HG03025 (cell line): ENCODE measurements around the gene SUPT3H.

Source experiments
- ATAC-seq: cut with Tn5 transposase; IDR thresholded peaks from one replicate; pipeline ENCODE4 v1.9.1; 2021; ENCODE audit warnings: mild to moderate bottlenecking, moderate library complexity; ENCODE audit not compliant: unreplicated experiment, low FRiP score

The SUPT3H gene

DNA sequence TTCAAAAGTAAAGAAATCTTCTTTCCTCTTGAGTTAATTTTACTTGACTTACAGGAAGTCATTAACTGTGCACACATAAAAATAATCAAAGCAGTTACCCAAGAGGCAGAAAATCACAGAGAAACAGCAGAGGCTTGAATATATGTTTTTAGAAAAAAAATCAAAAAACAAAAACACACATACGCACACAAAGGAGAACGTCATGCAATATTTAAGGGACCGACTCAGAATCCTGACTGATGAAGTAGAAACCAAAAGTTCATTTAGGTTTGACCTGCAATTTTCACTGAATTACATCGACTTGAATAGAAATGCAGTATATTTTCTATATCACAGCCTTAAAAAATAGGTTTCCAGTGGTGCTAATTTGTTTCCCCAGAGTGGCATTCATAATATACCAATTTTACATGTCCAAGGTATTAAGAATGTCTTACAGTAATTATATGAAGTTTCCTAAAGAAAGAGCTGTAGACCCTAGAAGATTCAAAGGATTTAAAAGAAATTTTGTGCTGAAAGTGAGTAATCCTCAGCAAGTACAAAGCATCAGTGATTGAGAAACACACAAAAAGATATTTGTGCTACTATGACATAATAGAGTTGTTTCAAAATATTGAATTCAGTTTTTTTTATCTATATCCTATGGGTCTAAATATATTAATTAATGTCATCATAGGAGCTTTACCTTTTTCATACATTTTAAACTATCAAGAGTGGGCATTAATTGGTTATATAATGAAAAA is 408.1 kb downstream of the SUPT3H start:
- ATAC-seq: no peak

DNA sequence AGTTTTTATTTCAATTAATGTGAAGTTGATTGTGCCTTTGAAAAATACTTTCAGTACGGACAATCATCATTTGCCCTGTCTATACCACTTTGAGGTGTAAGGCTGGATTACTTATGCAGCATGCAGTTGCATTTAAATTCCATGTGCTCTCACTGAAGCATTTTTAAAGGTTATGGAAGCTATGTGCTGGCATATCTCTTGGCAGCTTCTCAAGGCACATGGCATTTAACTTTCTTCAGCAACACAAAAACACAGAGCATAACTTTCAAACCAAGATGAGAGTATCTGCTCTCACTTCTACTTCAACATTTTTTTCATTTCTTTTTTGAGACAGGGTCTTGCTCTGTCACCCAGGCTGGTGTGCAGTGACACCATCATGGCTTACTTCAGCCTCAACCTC is 410.3 kb downstream of the SUPT3H start:
- ATAC-seq: no peak

- ATAC-seq: no peak
These were observed 411.2 kb downstream of the SUPT3H start for GRCh38 chr6:44966449-44967092.

DNA sequence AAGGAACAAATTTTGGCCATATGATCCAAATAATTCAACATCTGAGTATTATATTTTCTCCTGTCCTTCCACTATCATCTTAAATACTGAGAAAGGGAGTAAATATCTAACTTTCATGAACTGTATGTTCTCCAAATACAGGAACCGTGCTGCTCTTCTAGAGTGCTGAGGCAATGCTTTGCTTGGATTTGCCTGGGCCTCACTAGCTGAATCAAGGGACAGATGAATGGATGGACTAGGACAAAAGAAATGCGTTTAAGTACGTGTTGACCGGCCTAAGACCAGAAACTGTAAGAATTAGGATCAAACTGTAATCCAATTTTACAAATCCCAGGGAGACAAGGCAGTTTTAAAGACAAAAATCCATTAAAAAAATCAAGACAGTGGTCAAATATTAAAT is 412.0 kb downstream of the SUPT3H start:
- ATAC-seq: no peak

GRCh38 chr6:44960898-44961297 is 416.8 kb downstream of the SUPT3H start:
- ATAC-seq: no peak

- ATAC-seq: no peak
These were observed 418.1 kb downstream of the SUPT3H start for GRCh38 chr6:44959651-44960050.

GRCh38 chr6:44957156-44957555 is 420.6 kb downstream of the SUPT3H start:
- no peak for ATAC-seq

GRCh38 chr6:44956396-44956795 is 421.3 kb downstream of the SUPT3H start:
- no peak for ATAC-seq

GRCh38 chr6:44955145-44955544 is 422.6 kb downstream of the SUPT3H start:
- ATAC-seq: no peak

- no peak for ATAC-seq
These were observed 423.5 kb downstream of the SUPT3H start for GRCh38 chr6:44954281-44954680.

GRCh38 chr6:44951253-44951747 is 426.4 kb downstream of the SUPT3H start:
- no peak for ATAC-seq

DNA sequence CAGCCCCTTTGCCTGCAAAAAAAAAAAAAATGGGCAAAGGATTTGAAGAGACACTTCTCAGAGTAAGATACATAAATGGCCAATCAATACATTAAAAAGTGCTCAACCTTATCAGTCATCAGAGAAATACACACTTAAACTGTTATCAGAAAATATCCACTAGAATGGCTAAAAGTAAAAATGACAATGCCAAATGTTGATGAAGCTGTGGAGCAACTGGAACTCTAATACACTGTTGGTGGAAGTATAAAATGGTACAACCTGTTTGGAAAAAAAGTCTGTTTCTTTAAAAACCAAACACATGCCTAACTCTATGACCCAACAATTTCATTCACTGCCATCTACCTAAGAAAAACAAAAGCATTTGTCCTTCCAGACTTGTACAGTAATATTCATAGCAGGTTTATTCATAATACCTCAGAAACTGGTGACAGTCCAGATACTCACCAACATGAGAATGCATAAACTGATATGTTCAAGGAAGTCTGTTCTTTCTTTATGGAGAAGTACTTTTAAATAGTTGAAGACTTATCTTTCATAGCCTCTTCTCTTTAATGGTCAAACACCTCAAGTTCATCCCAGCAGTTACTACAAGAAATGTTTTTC is 428.0 kb downstream of the SUPT3H start:
- no peak for ATAC-seq

DNA sequence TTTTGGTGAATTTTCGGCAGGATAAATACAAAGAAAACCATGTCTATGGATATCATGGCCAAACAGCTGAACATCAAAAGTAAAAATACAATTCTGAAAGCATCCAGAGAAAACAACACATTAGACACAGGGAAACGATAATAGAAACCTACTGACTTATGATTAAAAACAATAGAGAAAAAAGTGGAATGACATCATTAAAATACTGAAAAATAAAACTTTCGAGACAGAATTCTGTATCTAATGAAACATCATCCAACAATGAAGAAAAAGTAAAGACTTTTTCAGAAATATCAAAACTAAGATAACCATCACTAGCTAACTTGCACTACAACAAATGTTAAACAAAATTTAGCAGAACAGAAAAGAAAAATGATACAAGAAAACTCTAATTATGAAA is 434.2 kb downstream of the SUPT3H start:
- no peak for ATAC-seq

- ATAC-seq: no peak
These were observed 434.9 kb downstream of the SUPT3H start for GRCh38 chr6:44942798-44943197.

DNA sequence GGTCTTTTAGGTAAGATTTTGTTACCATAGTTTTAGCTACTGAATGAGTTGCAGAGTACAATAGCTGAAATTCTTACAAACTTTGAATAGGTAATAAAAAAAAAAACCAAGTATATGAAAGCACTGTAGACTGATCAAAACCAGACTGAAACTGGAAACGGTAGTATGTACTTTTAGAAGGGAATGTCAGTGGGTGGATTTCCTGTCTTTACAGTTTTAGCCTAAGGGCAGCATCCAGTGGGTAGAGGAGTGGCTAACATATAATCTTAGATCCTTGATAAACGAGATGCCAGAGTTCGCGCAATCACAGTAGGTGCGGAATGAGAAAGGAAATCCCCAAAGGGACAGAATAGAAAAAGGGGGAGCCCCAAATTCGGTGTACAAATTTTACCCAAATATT is 435.5 kb downstream of the SUPT3H start:
- ATAC-seq: no peak

DNA sequence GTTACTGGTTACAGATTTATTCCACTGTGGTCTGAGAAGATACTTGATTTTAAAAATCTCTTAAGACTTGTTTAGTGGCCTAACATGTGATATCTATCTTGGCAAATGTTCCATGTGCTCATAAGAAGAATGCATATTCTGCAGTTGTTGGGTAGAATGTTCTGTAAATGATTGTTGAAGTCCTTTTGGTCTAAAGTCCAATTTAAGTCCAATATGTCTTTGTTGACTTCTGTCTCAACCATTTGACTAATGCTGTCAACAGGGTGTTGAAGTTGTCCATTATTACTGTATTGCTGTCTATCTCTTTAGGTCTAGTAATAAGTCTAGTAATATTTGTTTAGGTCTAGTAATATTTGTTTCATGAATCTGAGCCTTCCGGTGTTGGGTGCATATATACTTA is 437.4 kb downstream of the SUPT3H start:
- no peak for ATAC-seq

DNA sequence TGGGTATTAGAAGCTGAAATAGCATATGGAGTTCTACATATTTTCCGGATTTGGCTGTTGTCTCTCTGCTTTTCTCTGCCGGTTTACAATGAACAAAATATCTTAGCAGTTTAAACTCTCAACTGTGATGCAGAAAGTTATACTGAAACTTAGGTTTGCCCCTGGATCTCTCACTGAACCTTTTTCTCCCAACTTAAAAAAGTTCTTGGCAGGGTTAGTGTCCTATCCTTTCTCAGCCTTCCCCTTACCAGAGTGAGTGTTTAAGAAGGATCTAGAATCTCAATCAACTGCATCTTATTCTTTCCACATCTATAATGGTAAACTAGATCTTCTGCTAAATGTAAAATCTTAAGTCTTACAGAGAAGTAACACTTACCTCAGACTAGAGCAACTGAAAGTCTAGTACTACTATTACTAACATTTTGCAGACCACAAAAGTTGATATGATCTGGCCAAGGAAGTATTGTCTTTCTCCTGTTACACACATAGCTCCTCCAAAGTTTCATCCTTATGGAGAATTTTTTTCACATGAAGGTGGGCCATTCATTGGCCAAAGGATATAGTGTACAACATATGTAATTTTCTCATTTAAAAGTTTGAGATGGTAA is 441.9 kb downstream of the SUPT3H start:
- no peak for ATAC-seq

DNA sequence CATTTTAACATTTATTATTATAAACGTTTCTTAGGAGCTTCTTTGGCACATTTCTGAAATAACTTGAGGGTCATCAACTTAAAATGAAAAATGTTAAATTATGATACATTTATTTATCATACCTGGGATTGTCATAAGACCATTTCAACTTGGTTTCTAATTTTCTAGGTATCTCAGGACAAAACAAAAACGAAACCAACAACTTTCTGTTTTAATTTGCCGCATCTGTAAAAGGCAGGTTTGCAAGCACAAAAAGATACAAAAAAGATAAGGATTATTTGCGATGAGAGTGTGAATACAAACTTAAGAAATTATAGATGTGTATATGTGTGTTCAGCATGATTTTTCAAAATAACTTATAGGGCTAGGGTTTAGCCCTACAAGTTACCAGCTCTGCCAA is 444.6 kb downstream of the SUPT3H start:
- ATAC-seq: no peak

- no peak for ATAC-seq
These were observed 445.1 kb downstream of the SUPT3H start for GRCh38 chr6:44932651-44933091.

DNA sequence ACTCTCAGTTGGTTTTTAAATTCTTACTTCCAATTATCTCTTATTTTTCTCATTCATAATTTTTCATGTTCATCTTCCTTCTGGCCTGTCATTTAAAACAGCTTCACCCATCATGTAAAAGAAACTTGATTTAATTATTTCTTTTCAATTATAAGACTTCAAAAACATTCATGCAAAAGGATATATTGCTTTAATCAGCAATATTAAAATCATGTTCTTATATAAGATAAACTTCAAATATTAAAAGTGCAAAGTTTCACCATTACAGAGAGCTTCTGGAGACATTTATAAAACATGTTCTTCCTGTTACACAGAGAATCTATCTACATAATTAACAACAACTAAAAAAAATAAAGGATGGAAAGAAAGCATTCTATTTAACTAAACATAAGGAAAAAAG is 446.3 kb downstream of the SUPT3H start:
- ATAC-seq: no peak

DNA sequence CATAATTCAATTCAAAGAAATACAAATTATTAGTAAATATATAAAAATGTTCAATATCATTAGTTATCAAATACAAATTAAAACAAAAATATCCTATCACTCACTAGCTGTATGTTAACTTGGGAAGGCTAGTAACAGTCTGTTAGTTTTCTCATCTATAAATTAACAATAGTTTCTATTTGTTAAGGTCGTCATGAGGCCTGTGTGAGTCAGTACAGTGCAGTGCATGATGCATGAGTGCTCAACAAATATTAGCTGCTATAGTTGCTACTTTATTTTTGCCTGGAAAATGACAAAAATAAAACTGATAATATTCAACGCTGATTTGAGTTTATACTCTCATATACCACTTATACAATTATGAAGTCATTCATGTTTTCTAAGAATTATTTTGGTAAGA is 451.2 kb downstream of the SUPT3H start:
- no peak for ATAC-seq
